H1 (cell line): ENCODE data around the gene DIDO1. TPM values are rescaled to one million over a fixed set of nuclear protein-coding genes. Genes with fewer than 3 reads are reported as not detected.

Experiments
- CTCF ChIA-PET: fragments of 300-600 bp; sonication (Branson Sonifier 250); formaldehyde crosslinking; loops from one replicate; lab custom pipeline; 2021; ENCODE audit not compliant: partially characterized antibody; lab: Charles Lee
- POLR2A ChIA-PET: fragments of 300-600 bp; sonication (Branson Sonifier 250); formaldehyde crosslinking; loops from one replicate; lab custom pipeline; 2021; ENCODE audit warnings: inconsistent platforms; ENCODE audit not compliant: partially characterized antibody; lab: Charles Lee
- DNase-seq, 2 experiments: peaks; one replicate each; pipeline versions ENCODE4 v3.0.0 to v3.0.0-alpha.2; 2010 to 2022; ENCODE audit warnings: low spot score in 2 of 2, low read depth in 1 of 2, mixed read lengths in 1 of 2
- FAIRE-seq: peaks from 2 replicates; lab custom pipeline; 2011; peaks lifted over from hg19 to GRCh38; lab: Jason Lieb, UNC
- H2AFZ ChIP-seq: 2 replicates; pipeline ENCODE4 v1.8.1; 2012; ENCODE audit warnings: low read length, inconsistent platforms
- H2AK5ac ChIP-seq: 2 replicates; pipeline ENCODE4 v1.6.1; 2013; ENCODE audit warnings: low read depth, low read length
- H2BK120ac ChIP-seq: replicated peaks from 2 replicates; pipeline ENCODE3; 2013; ENCODE audit warnings: low read depth, low read length, inconsistent platforms
- H2BK12ac ChIP-seq: 2 replicates; pipeline ENCODE4 v1.6.1; 2013; ENCODE audit warnings: low read depth, low read length
- H2BK15ac ChIP-seq: 2 replicates; pipeline ENCODE4 v1.6.1; 2013; ENCODE audit warnings: low read length
- H2BK20ac ChIP-seq: 2 replicates; pipeline ENCODE4 v1.6.1; 2013; ENCODE audit warnings: low read length
- H2BK5ac ChIP-seq: 2 replicates; pipeline ENCODE4 v1.6.1; 2013; ENCODE audit warnings: low read depth, low read length
- H3K14ac ChIP-seq: 2 replicates; pipeline ENCODE4 v1.6.1; 2013; ENCODE audit warnings: inconsistent platforms; ENCODE audit not compliant: insufficient read length
- H3K18ac ChIP-seq: 2 replicates; pipeline ENCODE4 v1.6.1; 2013; ENCODE audit warnings: low read length; ENCODE audit errors: extremely low read depth
- H3K23ac ChIP-seq: 2 replicates; pipeline ENCODE4 v1.6.1; 2013; ENCODE audit warnings: inconsistent platforms; ENCODE audit not compliant: insufficient read length
- H3K23me2 ChIP-seq: 2 replicates; pipeline ENCODE4 v1.6.1; 2013; ENCODE audit warnings: low read depth, low read length
- H3K27ac ChIP-seq: 2 replicates; pipeline ENCODE4 v1.6.1; 2011; ENCODE audit warnings: low read depth, low read length, inconsistent platforms
- H3K27me3 ChIP-seq, 4 experiments: replicated peaks in 1 of 4; 1 replicate in 1 of 4; 2 replicates in 3 of 4; pipeline versions ENCODE4 v1.6.1 to v1.8.1; 2011 to 2013; ENCODE audit warnings: low read length in 3 of 4, mild to moderate bottlenecking in 3 of 4, inconsistent platforms in 2 of 4, mixed read lengths in 2 of 4, moderate library complexity in 1 of 4; ENCODE audit not compliant: control insufficient read depth in 3 of 4, insufficient read depth in 3 of 4; ENCODE audit errors: extremely low read depth in 1 of 4
- H3K36me3 ChIP-seq, 4 experiments: 2 replicates each; pipeline versions ENCODE4 v1.6.1 to v1.8.1; 2011 to 2013; ENCODE audit warnings: mild to moderate bottlenecking in 4 of 4, low read length in 3 of 4, moderate library complexity in 2 of 4, control low read depth in 1 of 4, inconsistent platforms in 1 of 4; ENCODE audit not compliant: insufficient read depth in 4 of 4, control insufficient read depth in 2 of 4
- H3K4ac ChIP-seq: replicated peaks from 2 replicates; pipeline ENCODE3; 2013; ENCODE audit warnings: low read length, low read depth, mixed read lengths, inconsistent platforms; ENCODE audit not compliant: insufficient read length
- H3K4me1 ChIP-seq, 4 experiments: replicated peaks in 1 of 4; 1 replicate in 1 of 4; 2 replicates in 3 of 4; pipeline versions ENCODE4 v1.6.1 to v1.8.1; 2011 to 2013; ENCODE audit warnings: low read length in 3 of 4, inconsistent platforms in 2 of 4, mixed read lengths in 1 of 4; ENCODE audit not compliant: insufficient read depth in 4 of 4, control insufficient read depth in 3 of 4
- H3K4me2 ChIP-seq, 2 experiments: 2 replicates each; pipeline versions ENCODE4 v1.6.1 to v1.8.1; 2011 to 2013; ENCODE audit warnings: low read depth in 2 of 2, low read length in 2 of 2, control low read depth in 1 of 2, inconsistent platforms in 1 of 2, mild to moderate bottlenecking in 1 of 2; ENCODE audit not compliant: insufficient read depth in 1 of 2
- H3K4me3 ChIP-seq, 4 experiments: fragments of 200-600, 300-600 bp in 1 of 4; sonication (generic), shearing (Covaris generic), sonication (Bioruptor Twin) in 1 of 4; 2 replicates each; pipeline versions ENCODE4 v1.5.1 to v1.8.1; 2011 to 2016; ENCODE audit warnings: low read length in 4 of 4, low read depth in 3 of 4, control low read depth in 2 of 4, inconsistent platforms in 2 of 4, mild to moderate bottlenecking in 2 of 4, mixed read lengths in 1 of 4, moderate library complexity in 1 of 4; ENCODE audit not compliant: insufficient read depth in 2 of 4; ENCODE audit errors: extremely low read depth in 1 of 4
- H3K56ac ChIP-seq: replicated peaks from 2 replicates; pipeline ENCODE3; 2013; ENCODE audit warnings: low read depth, mild to moderate bottlenecking, mixed read lengths, low read length, inconsistent platforms; ENCODE audit not compliant: insufficient read length
- H3K79me1 ChIP-seq: 2 replicates; pipeline ENCODE4 v1.6.1; 2013; ENCODE audit warnings: low read depth, low read length, control low read depth
- H3K79me2 ChIP-seq, 2 experiments: 2 replicates each; pipeline versions ENCODE4 v1.6.1 to v1.8.1; 2012 to 2013; ENCODE audit warnings: low read length in 2 of 2, mild to moderate bottlenecking in 2 of 2, inconsistent platforms in 1 of 2; ENCODE audit not compliant: insufficient read depth in 2 of 2, control insufficient read depth in 1 of 2
- H3K9ac ChIP-seq, 4 experiments: replicated peaks in 1 of 4; 1 replicate in 1 of 4; 2 replicates in 3 of 4; pipeline versions ENCODE4 v1.6.1 to v1.8.1; 2011 to 2013; ENCODE audit warnings: low read depth in 3 of 4, low read length in 3 of 4, control low read depth in 2 of 4, mild to moderate bottlenecking in 2 of 4, moderate library complexity in 2 of 4, inconsistent platforms in 1 of 4; ENCODE audit errors: extremely low read depth in 1 of 4
- H3K9me3 ChIP-seq, 2 experiments: 2 replicates each; pipeline versions ENCODE4 v1.6.1 to v1.8.1; 2012 to 2013; ENCODE audit warnings: mild to moderate bottlenecking in 2 of 2, moderate library complexity in 2 of 2, control low read depth in 1 of 2, inconsistent platforms in 1 of 2, low read depth in 1 of 2, low read length in 1 of 2, mixed read lengths in 1 of 2; ENCODE audit not compliant: insufficient read depth in 2 of 2
- H4K20me1 ChIP-seq, 2 experiments: replicated peaks in 1 of 2; 2 replicates each; pipeline versions ENCODE3 to v1.8.1; 2011 to 2013; ENCODE audit warnings: inconsistent platforms in 2 of 2, low read length in 2 of 2, mild to moderate bottlenecking in 1 of 2; ENCODE audit not compliant: insufficient read depth in 2 of 2, control insufficient read depth in 1 of 2
- H4K5ac ChIP-seq: 2 replicates; pipeline ENCODE4 v1.6.1; 2013; ENCODE audit warnings: low read length, low read depth, mixed read lengths, inconsistent platforms; ENCODE audit not compliant: insufficient read length
- H4K8ac ChIP-seq: 2 replicates; pipeline ENCODE4 v1.8.0; 2013; ENCODE audit warnings: mild to moderate bottlenecking, moderate library complexity, low read length, inconsistent platforms; ENCODE audit not compliant: insufficient read depth; ENCODE audit errors: extremely low read depth
- H4K91ac ChIP-seq: replicated peaks from 2 replicates; pipeline ENCODE3; 2013; ENCODE audit warnings: low read length, mixed read lengths, inconsistent platforms; ENCODE audit not compliant: insufficient read length
- JUN ChIP-seq: IDR thresholded peaks from 2 replicates; pipeline ENCODE4 v1.6.1; 2011; ENCODE audit warnings: low read depth, mild to moderate bottlenecking, improper control_type of control experiment, low read length
- NRF1 ChIP-seq: IDR thresholded peaks from 2 replicates; pipeline ENCODE4 v1.6.1; 2011; ENCODE audit warnings: mild to moderate bottlenecking, low read depth, low read length, improper control_type of control experiment
- SIN3A ChIP-seq, 2 experiments: IDR thresholded peaks in 1 of 2; conservative IDR thresholded peaks in 1 of 2; 2 replicates each; pipeline ENCODE4 v1.6.1; 2011 to 2012; ENCODE audit warnings: low read length in 2 of 2, improper control_type of control experiment in 1 of 2, low read depth in 1 of 2, mild to moderate bottlenecking in 1 of 2
- SUZ12 ChIP-seq: fragments of 200-600 bp; sonication (generic); IDR thresholded peaks from 2 replicates; pipeline ENCODE4 v1.6.1; 2012; ENCODE audit warnings: mild to moderate bottlenecking, inconsistent platforms, low read length, moderate library complexity, mixed read lengths
- TAF7 ChIP-seq: optimal IDR thresholded peaks from 2 replicates; pipeline ENCODE3; 2011; ENCODE audit warnings: low read depth, mild to moderate bottlenecking, inconsistent platforms, low read length, moderate library complexity, borderline replicate concordance
- TCF12 ChIP-seq: IDR thresholded peaks from 2 replicates; pipeline ENCODE4 v1.6.1; 2011; ENCODE audit warnings: low read depth, mild to moderate bottlenecking, low read length
- YY1 ChIP-seq: IDR thresholded peaks from 2 replicates; pipeline ENCODE4 v1.6.1; 2011; ENCODE audit warnings: low read depth, mild to moderate bottlenecking, low read length
- WGBS, 2 experiments: shearing (Covaris generic) in 1 of 2; methylation state at CpG; one replicate each; pipeline versions ENCODE4 v1.1.6 to v1.1.7; 2013 to 2015; ENCODE audit warnings: low lambda C conversion rate in 2 of 2, mixed read lengths in 2 of 2, inconsistent platforms in 1 of 2, low coverage in 1 of 2, missing lambda C conversion rate in 1 of 2; ENCODE audit not compliant: insufficient replicate concordance in 2 of 2, insufficient coverage in 1 of 2, insufficient read length in 1 of 2; ENCODE audit errors: extremely low coverage in 1 of 2, missing lambda C conversion rate in 1 of 2; 5-methylcytosine and 5-hydroxymethylcytosine counted together
- polyA plus RNA-seq, 7 experiments: library from polyadenylated mRNA; depleted of rRNA in 3 of 7; stranded (reverse) in 5 of 7; unstranded in 2 of 7; fragments of >200 nt in 5 of 7; fragments of 200-250 nt in 2 of 7; gene quantifications; 1 replicate in 5 of 7; 2 replicates in 1 of 7; 4 replicates in 1 of 7; pipeline versions ENCODE4 v1.2.1 to v1.2.3, GENCODE V29; 2011 to 2013; ENCODE audit warnings: missing spikeins in 2 of 7, mixed read lengths in 2 of 7
- total RNA-seq: library from RNA; stranded (reverse); fragmentation: NEBNext Ultra II Directional; extraction: Animal tissue kit (Norgen Biotek cat#: 25700); gene quantifications from 2 replicates; pipeline ENCODE4 v1.2.1, GENCODE V29; 2021

DIDO1 gene
- total and polyA plus RNA-seq, 2 of the 8 experiments (the other 6 are each of a cell fraction or from before 2014, with no cell fraction given): 53.6 to 82.8 TPM

- H3K79me1 ChIP-seq: no peaks in the 10 kb centered on the region
- no peak overlapping the region for H3K23ac ChIP-seq
- H3K4ac ChIP-seq: no peak overlapping the region
- no peaks in the 10 kb centered on the region for H3K27me3 ChIP-seq
- no peak overlapping the region for H4K8ac ChIP-seq
- no peaks in the 10 kb centered on the region for H3K79me2 ChIP-seq
- no peak overlapping the region for H2BK120ac ChIP-seq
- H3K27ac ChIP-seq: no peak overlapping the region; the same call in 1 of the 2 replicates
- 88% methylated on average over 42 of the region's 52 CpGs; no CpG with 5 or more reads in 1 of the 2 experiments for WGBS, 2 experiments
- H4K91ac ChIP-seq: no peak overlapping the region
- H2BK5ac ChIP-seq: no peak overlapping the region; the same call in 1 of the 2 replicates
- no peak overlapping the region for H3K4me3 ChIP-seq
- H3K4me1 ChIP-seq: peaks cover 0 to 10% (median 0%) of the 10 kb centered on the region in 4 experiments; a peak in 2 of 7 replicates
- H3K9me3 ChIP-seq: no peaks in the 10 kb centered on the region
- H3K4me2 ChIP-seq: no peak overlapping the region
- H4K5ac ChIP-seq: no peak overlapping the region
- H2BK15ac ChIP-seq: no peak overlapping the region
- no peak overlapping the region for H3K9ac ChIP-seq
- no peak for DNase-seq
- H3K23me2 ChIP-seq: no peaks in the 10 kb centered on the region
- H4K20me1 ChIP-seq: peaks cover 0 to 2% of the 10 kb centered on the region in 2 experiments
- H3K36me3 ChIP-seq: peaks cover 0 to 25% (median 4%) of the 10 kb centered on the region in 4 experiments; a peak in 4 of 8 replicates
- H2BK20ac ChIP-seq: no peak overlapping the region
- POLR2A ChIA-PET: interaction anchor here (1.2 to 2.6 kb wide), 6 partner anchors 9 to 21 kb away, joined by 3 to 11 read pairs (median 4); no protein-coding TSS in a partner anchor
- TF ChIP-seq NRF1 (no peak), SIN3A (conservative IDR thresholded peaks at IDR 0.05 in 1 of 2, IDR thresholded peaks at IDR 0.05 in 1 of 2; ENCODE audit: low read depth in 1 of 2, low read length in 2 of 2) (no peak), TCF12 (no peak), JUN (no peak), TAF7 (no peak), YY1 (no peak), SUZ12 (no peak)
- TF ChIP-seq, all 59 proteins: peak for 0
- CTCF ChIA-PET: interaction anchor here (1.0 to 2.1 kb wide), 5 partner anchors 11 to 387 kb away, joined by 3 to 9 read pairs (median 4); no protein-coding TSS in a partner anchor
- no peak overlapping the region for H2BK12ac ChIP-seq
- no peak overlapping the region for H2AK5ac ChIP-seq
- no peak overlapping the region for H3K18ac ChIP-seq
- peak overlapping the region; percentile 6 for H3K56ac ChIP-seq
- no peak overlapping the region for H2AFZ ChIP-seq
- no peak overlapping the region for H3K14ac ChIP-seq
- no peak for FAIRE-seq
Observed at GRCh38 chr20:62835931-62836861, 90.1 kb downstream of the DIDO1 start.
